Peyer's patch (tissue), 4 donors: ENCODE measurements around the gene HSPA2. TPM values are rescaled to one million over a fixed set of nuclear protein-coding genes. Genes with fewer than 3 reads are reported as not detected.
"Not testable (repeated sequence)": the region's sequence is repeated elsewhere in the genome, so short reads cannot be mapped to it uniquely, and the experiment has no call there.

Experiments
- DNase-seq, 3 donors: peaks; one replicate each; pipeline ENCODE4 v3.0.0-alpha.2; 2017 to 2019
- H3K27ac ChIP-seq, 4 donors: fragments of 200-600 bp; sonication (generic); one replicate each; pipeline ENCODE4 v1.5.1; 2016 to 2019
- H3K27me3 ChIP-seq, 2 donors: fragments of 200-600 bp; sonication (generic); one replicate each; pipeline ENCODE4 v1.5.1; 2019
- H3K36me3 ChIP-seq, 3 donors: fragments of 200-600 bp; sonication (generic); one replicate each; pipeline ENCODE4 v1.5.1; 2016 to 2019
- H3K4me1 ChIP-seq, 4 donors: fragments of 200-600 bp; sonication (generic); one replicate each; pipeline ENCODE4 v1.5.1; 2016 to 2019
- H3K4me3 ChIP-seq, 4 donors: fragments of 200-600 bp; sonication (generic); 1 replicate in 3 of 4; 2 replicates in 1 of 4; pipeline ENCODE4 v1.5.1; 2016 to 2019; ENCODE audit warnings: mild to moderate bottlenecking in 1 of 4
- H3K9me3 ChIP-seq, 4 donors: fragments of 200-600 bp; sonication (generic); one replicate each; pipeline ENCODE4 v1.5.1; 2016 to 2019; ENCODE audit warnings: mild to moderate bottlenecking in 1 of 4
- POLR2A ChIP-seq, 2 donors: fragments of 450-650 bp; IDR thresholded peaks; one replicate each; pipeline ENCODE4 v1.5.1; 2017; ENCODE audit warnings: antibody characterized with exemption in 2 of 2, mild to moderate bottlenecking in 2 of 2, moderate library complexity in 2 of 2
- total RNA-seq, 4 donors: library from RNA; depleted of rRNA; stranded (reverse); fragments of >200 nt; gene quantifications; one replicate each; pipeline ENCODE4 v1.1.0, GENCODE V29; 2016
- TF ChIP-seq, protein P1 (sequence below), 6 experiments: fragments of 450-650 bp in 4 of 6; fragments of 200-600 bp in 2 of 6; sonication (generic) in 1 of 6; IDR thresholded peaks; one replicate each; pipeline ENCODE4 v1.5.1; 2017 to 2019; ENCODE audit warnings: antibody characterized with exemption in 6 of 6, mild to moderate bottlenecking in 3 of 6, moderate library complexity in 1 of 6

HSPA2 gene
- total RNA-seq, 4 donors from 2014 or later, result 4.2 to 9.9 (median 6.8) TPM

GRCh38 chr14:64561631-64562030, 21.1 kb downstream of the HSPA2 start:
- H3K36me3 ChIP-seq, result no peaks in the 10 kb centered on the region
- no peaks in the 10 kb centered on the region for H3K4me1 ChIP-seq
- DNase-seq, result no peak
- H3K9me3 ChIP-seq, result no peaks in the 10 kb centered on the region
- H3K27me3 ChIP-seq, result no peaks in the 10 kb centered on the region
- H3K4me3 ChIP-seq, result no peak overlapping the region
- no peak overlapping the region for H3K27ac ChIP-seq
- no peak for TF ChIP-seq POLR2A (IDR thresholded peaks at IDR 0.05)
- TF ChIP-seq, protein P1, sequence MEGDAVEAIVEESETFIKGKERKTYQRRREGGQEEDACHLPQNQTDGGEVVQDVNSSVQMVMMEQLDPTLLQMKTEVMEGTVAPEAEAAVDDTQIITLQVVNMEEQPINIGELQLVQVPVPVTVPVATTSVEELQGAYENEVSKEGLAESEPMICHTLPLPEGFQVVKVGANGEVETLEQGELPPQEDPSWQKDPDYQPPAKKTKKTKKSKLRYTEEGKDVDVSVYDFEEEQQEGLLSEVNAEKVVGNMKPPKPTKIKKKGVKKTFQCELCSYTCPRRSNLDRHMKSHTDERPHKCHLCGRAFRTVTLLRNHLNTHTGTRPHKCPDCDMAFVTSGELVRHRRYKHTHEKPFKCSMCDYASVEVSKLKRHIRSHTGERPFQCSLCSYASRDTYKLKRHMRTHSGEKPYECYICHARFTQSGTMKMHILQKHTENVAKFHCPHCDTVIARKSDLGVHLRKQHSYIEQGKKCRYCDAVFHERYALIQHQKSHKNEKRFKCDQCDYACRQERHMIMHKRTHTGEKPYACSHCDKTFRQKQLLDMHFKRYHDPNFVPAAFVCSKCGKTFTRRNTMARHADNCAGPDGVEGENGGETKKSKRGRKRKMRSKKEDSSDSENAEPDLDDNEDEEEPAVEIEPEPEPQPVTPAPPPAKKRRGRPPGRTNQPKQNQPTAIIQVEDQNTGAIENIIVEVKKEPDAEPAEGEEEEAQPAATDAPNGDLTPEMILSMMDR (IDR thresholded peaks at IDR 0.05), result no peak

DNA sequence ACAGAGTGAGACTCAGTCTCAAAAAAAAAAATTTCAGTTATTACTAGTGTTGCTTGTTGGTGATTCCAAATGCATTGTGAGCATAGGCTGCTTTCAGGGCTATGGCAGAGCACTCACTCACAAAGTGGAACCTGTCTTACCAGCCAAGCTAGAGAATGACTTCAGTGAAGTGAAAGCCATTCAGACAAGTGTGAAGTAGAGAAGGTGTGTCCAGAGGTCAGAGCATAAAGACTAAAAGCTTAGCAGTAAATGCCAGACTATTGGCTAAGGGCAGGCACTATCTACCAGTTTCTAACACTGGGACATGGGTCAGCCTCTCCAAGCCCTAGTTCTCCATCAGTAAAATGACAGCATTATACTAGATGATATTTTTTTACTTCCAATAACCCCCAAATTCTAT, 21.9 kb downstream of the HSPA2 start:
- Histone ChIP-seq H3K4me3 (no peak overlapping the region), H3K4me1 (no peaks in the 10 kb centered on the region), H3K36me3 (no peaks in the 10 kb centered on the region), H3K9me3 (no peaks in the 10 kb centered on the region), H3K27ac (no peak overlapping the region), H3K27me3 (no peaks in the 10 kb centered on the region)
- no peak for TF ChIP-seq POLR2A (IDR thresholded peaks at IDR 0.05)
- TF ChIP-seq, protein P1 (IDR thresholded peaks at IDR 0.05), result no peak
- no peak for DNase-seq

GRCh38 chr14:64563696-64564095, 23.2 kb downstream of the HSPA2 start:
- H3K9me3 ChIP-seq, result no peaks in the 10 kb centered on the region
- no peak overlapping the region for H3K27ac ChIP-seq
- H3K36me3 ChIP-seq, result no peaks in the 10 kb centered on the region
- DNase-seq, result no peak
- H3K4me3 ChIP-seq, result no peak overlapping the region
- no peaks in the 10 kb centered on the region for H3K27me3 ChIP-seq
- TF ChIP-seq, protein P1 (IDR thresholded peaks at IDR 0.05), result no peak
- TF ChIP-seq POLR2A (IDR thresholded peaks at IDR 0.05), result no peak
- no peaks in the 10 kb centered on the region for H3K4me1 ChIP-seq

GRCh38 chr14:64566651-64567122, 26.1 kb downstream of the HSPA2 start:
- no peak overlapping the region for H3K4me3 ChIP-seq
- DNase-seq, result no peak
- H3K27ac ChIP-seq, result peak overlapping the region in 1 of 4 donors; percentile 10
- H3K36me3 ChIP-seq, result no peaks in the 10 kb centered on the region
- TF ChIP-seq POLR2A (IDR thresholded peaks at IDR 0.05), result no peak
- TF ChIP-seq, protein P1 (IDR thresholded peaks at IDR 0.05), result no peak
- H3K27me3 ChIP-seq, result no peaks in the 10 kb centered on the region
- no peaks in the 10 kb centered on the region for H3K4me1 ChIP-seq
- H3K9me3 ChIP-seq, result no peaks in the 10 kb centered on the region

GRCh38 chr14:64569138-64569631, 28.6 kb downstream of the HSPA2 start:
- Histone ChIP-seq H3K27ac (peak overlapping the region in 2 of 4 donors; percentile 10 to 66), H3K36me3 (no peaks in the 10 kb centered on the region), H3K27me3 (no peaks in the 10 kb centered on the region), H3K4me3 (no peak overlapping the region), H3K4me1 (no peaks in the 10 kb centered on the region), H3K9me3 (no peaks in the 10 kb centered on the region)
- no peak for DNase-seq
- TF ChIP-seq, protein P1 (IDR thresholded peaks at IDR 0.05), result no peak
- TF ChIP-seq POLR2A (IDR thresholded peaks at IDR 0.05), result no peak

DNA sequence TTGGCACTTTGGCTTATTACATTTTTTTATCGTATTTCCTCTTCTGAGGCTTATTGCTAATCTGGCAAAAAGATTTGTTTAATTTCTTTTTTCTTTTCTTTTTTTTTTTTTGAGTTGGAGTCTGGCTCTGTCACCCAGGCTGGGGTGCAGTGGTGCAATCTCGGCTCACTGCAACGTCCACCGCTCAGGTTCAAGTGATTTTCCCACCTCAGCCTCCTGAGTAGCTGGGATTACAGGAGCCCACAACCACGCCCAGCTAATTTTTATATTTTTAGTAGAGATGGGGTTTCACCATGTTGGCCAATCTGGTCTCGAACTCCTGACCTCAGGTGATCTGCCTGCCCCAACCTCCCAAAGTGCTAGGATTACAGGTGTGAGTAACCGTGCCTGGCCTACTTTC, 29.1 kb downstream of the HSPA2 start:
- not testable (repeated sequence) for DNase-seq, H3K4me1 ChIP-seq, H3K36me3 ChIP-seq, H3K4me3 ChIP-seq, H3K27me3 ChIP-seq, H3K9me3 ChIP-seq
- H3K27ac ChIP-seq, result peak overlapping the region in 3 of 4 donors; percentile 4 to 66 (median 17)
